Left lung (tissue), 10 donors: Measurements from ENCODE around the gene SPIN3. TPM values are rescaled to one million over a fixed set of nuclear protein-coding genes. Genes with fewer than 3 reads are reported as not detected.

Experiments
- ATAC-seq: fragments of 200-7000 bp; cut with Tn5 transposase; one replicate; pipeline ENCODE4 v1.9.1; 2020; ENCODE audit warnings: moderate library complexity
- DNase-seq, 4 donors: peaks; one replicate each; pipeline ENCODE4 v3.0.0-alpha.2; 2013 to 2020
- H3K27ac ChIP-seq, 2 donors: fragments of 200-600 bp; sonication (generic) in 1 of 2; one replicate each; pipeline versions ENCODE4 v1.5.0 to v1.8.0; 2020 to 2021
- H3K27me3 ChIP-seq, 2 donors: fragments of 200-600 bp; sonication (generic) in 1 of 2; one replicate each; pipeline versions ENCODE4 v1.5.0 to v1.8.0; 2020 to 2021
- H3K36me3 ChIP-seq, 2 donors: fragments of 200-600 bp; sonication (generic) in 1 of 2; one replicate each; pipeline versions ENCODE4 v1.5.0 to v1.8.0; 2020 to 2021
- H3K4me1 ChIP-seq, 2 donors: fragments of 200-600 bp; one replicate each; pipeline ENCODE4 v1.8.0; 2021
- H3K4me3 ChIP-seq, 2 donors: fragments of 200-600 bp; sonication (generic) in 1 of 2; one replicate each; pipeline versions ENCODE4 v1.5.0 to v1.8.0; 2020 to 2021; ENCODE audit warnings: mild to moderate bottlenecking in 1 of 2
- H3K9me3 ChIP-seq, 2 donors: fragments of 200-600 bp; sonication (generic) in 1 of 2; one replicate each; pipeline versions ENCODE4 v1.5.0 to v1.8.0; 2020 to 2021
- CTCF ChIP-seq, 2 donors: fragments of 200-600 bp; sonication (generic) in 1 of 2; IDR thresholded peaks; one replicate each; pipeline versions ENCODE4 v1.5.0 to v1.8.0; 2021; ENCODE audit warnings: antibody characterized with exemption in 2 of 2
- intact Hi-C, 2 donors: fragments of 100-400 bp; cut with DNase I; formaldehyde crosslinking; loops; one replicate each; pipeline versions ENCODE4 v1.11.2 to v1.14.2; 2022
- polyA plus RNA-seq, 6 donors: library from polyadenylated mRNA; unstranded; fragments of 120-200 nt; gene quantifications; one replicate each; pipeline ENCODE4 v1.2.1, GENCODE V29; 2013; ENCODE audit not compliant: insufficient read length in 6 of 6
- total RNA-seq, 2 donors: library from RNA; stranded (reverse); fragmentation: NEBNext Ultra II Directional; extraction: Animal tissue kit (Norgen Biotek cat#: 25700); gene quantifications; one replicate each; pipeline ENCODE4 v1.2.1, GENCODE V29; 2021
- donor health status: DM: no; HTN: yes; CAD: no.
- donor health status: DM: no; HTN: no; CAD: no.

Gene SPIN3
- total and polyA plus RNA-seq, 8 donors = 10.0 to 32.7 (median 27.3) TPM

- no peak for TF ChIP-seq CTCF (IDR thresholded peaks at IDR 0.05)
- Histone ChIP-seq H3K27me3 (no peaks in the 10 kb centered on the region), H3K27ac (no peak overlapping the region), H3K4me1 (no peaks in the 10 kb centered on the region), H3K36me3 (no peaks in the 10 kb centered on the region), H3K9me3 (peaks cover 0 to 2% of the 10 kb centered on the region in 2 donors), H3K4me3 (no peak overlapping the region)
- no peak for DNase-seq
- ATAC-seq = no peak
- intact Hi-C loops = no loop called here
These were observed 52.1 kb downstream of the SPIN3 start for GRCh38 chrX:56943264-56943663.

Other genes starting within 250 kb of the SPIN3 start
- gene SPIN2B, start 126.0 kb upstream of the SPIN3 start, total RNA-seq = 1 to 10 TPM; 8.7 to 9.8 TPM
- 10 to 100 TPM; 18.9 to 21.9 (median 19.6) TPM for gene SPIN2B, start 126.0 kb upstream of the SPIN3 start, polyA plus RNA-seq
- gene SPIN2A, start 141.9 kb upstream of the SPIN3 start, total RNA-seq = under 1 TPM; 0.60 to 0.64 TPM
- gene SPIN2A, start 141.9 kb upstream of the SPIN3 start, polyA plus RNA-seq = 1 to 10 TPM; 2.7 to 4.0 (median 3.5) TPM